ENCODE data around the gene EYA4.

DNA sequence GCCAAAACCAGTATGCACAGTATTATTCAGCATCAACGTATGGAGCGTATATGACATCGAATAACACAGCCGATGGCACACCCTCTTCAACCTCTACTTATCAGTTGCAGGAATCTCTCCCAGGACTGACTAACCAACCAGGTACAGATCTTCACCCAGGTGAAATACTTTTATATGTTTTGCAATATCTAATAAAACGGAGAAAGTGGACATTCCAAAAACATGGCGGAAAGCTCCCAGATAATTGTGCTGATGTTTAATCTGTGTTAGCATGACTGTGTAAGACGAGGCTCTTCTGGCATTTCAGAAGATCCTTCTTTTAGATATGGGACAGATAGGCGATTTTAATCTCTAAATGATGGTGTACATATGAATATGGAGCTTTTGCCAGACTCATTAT lies 227.4 kb downstream of the EYA4 start:
- TF ChIP-seq, protein P1, sequence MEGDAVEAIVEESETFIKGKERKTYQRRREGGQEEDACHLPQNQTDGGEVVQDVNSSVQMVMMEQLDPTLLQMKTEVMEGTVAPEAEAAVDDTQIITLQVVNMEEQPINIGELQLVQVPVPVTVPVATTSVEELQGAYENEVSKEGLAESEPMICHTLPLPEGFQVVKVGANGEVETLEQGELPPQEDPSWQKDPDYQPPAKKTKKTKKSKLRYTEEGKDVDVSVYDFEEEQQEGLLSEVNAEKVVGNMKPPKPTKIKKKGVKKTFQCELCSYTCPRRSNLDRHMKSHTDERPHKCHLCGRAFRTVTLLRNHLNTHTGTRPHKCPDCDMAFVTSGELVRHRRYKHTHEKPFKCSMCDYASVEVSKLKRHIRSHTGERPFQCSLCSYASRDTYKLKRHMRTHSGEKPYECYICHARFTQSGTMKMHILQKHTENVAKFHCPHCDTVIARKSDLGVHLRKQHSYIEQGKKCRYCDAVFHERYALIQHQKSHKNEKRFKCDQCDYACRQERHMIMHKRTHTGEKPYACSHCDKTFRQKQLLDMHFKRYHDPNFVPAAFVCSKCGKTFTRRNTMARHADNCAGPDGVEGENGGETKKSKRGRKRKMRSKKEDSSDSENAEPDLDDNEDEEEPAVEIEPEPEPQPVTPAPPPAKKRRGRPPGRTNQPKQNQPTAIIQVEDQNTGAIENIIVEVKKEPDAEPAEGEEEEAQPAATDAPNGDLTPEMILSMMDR (conservative IDR thresholded peaks at IDR 0.05; ENCODE audit: low read length), result no peak
- TF ChIP-seq EZH2phosphoT487 (IDR thresholded peaks at IDR 0.05; ENCODE audit: borderline replicate concordance), result no peak
